HepG2 (cell line): ENCODE results near the gene KIF1C. TPM values are rescaled to one million over a fixed set of nuclear protein-coding genes. Genes with fewer than 3 reads are reported as not detected.

ENCODE experiments used
- CEBPB ChIP-seq: IDR thresholded peaks from 2 replicates; pipeline ENCODE4 v1.6.1; 2011; ENCODE audit warnings: low read depth, low read length, improper control_type of control experiment, borderline replicate concordance
- DNMT3B ChIP-seq: conservative IDR thresholded peaks from 2 replicates; pipeline ENCODE4 v1.6.1; 2016; ENCODE audit warnings: missing biosample characterization, control low read depth
- ETV5 ChIP-seq: IDR thresholded peaks from 2 replicates; pipeline ENCODE4 v1.6.1; 2018; ENCODE audit warnings: missing biosample characterization, missing genetic modification reagents, inconsistent platforms, borderline replicate concordance
- HES4 ChIP-seq: sonication (generic); formaldehyde crosslinking; IDR thresholded peaks from 2 replicates; pipeline ENCODE4 v1.9.0; 2021; ENCODE audit warnings: mild to moderate bottlenecking, missing genetic modification reagents, borderline replicate concordance
- HNRNPH1 ChIP-seq: fragments of 200-400 bp; formaldehyde crosslinking; optimal IDR thresholded peaks from 2 replicates; pipeline ENCODE3; 2017; ENCODE audit warnings: mild to moderate bottlenecking, low read depth, low read length
- HOXA5 ChIP-seq: sonication (generic); formaldehyde crosslinking; IDR thresholded peaks from 2 replicates; pipeline ENCODE4 v1.4.0; 2020; ENCODE audit warnings: missing genetic modification reagents
- ZIK1 ChIP-seq: sonication (generic); formaldehyde crosslinking; IDR thresholded peaks from 2 replicates; pipeline ENCODE4 v1.5.0; 2020; ENCODE audit warnings: mild to moderate bottlenecking, low read depth, missing genetic modification reagents, borderline replicate concordance
- ZNF180 ChIP-seq: sonication (generic); formaldehyde crosslinking; IDR thresholded peaks from 2 replicates; pipeline ENCODE4 v1.4.0; 2020; ENCODE audit warnings: low read depth, missing genetic modification reagents, borderline replicate concordance
- ZNF337 ChIP-seq: sonication (generic); formaldehyde crosslinking; IDR thresholded peaks from 2 replicates; pipeline ENCODE4 v1.5.1; 2020; ENCODE audit warnings: missing genetic modification reagents, low read depth, mild to moderate bottlenecking, borderline replicate concordance
- ZNF547 ChIP-seq: sonication (generic); formaldehyde crosslinking; IDR thresholded peaks from 2 replicates; pipeline ENCODE4 v1.5.1; 2020; ENCODE audit warnings: mild to moderate bottlenecking, missing genetic modification reagents
- ZNF652 ChIP-seq: IDR thresholded peaks from 2 replicates; pipeline ENCODE4 v1.6.1; 2016; ENCODE audit warnings: low read depth, borderline replicate concordance
- ZNF891 ChIP-seq: sonication (generic); formaldehyde crosslinking; IDR thresholded peaks from 2 replicates; pipeline ENCODE4 v1.5.0; 2020; ENCODE audit warnings: mild to moderate bottlenecking, missing genetic modification reagents
- ZSCAN12 ChIP-seq: sonication (generic); formaldehyde crosslinking; IDR thresholded peaks from 2 replicates; pipeline ENCODE4 v1.9.0; 2021; ENCODE audit warnings: mild to moderate bottlenecking, missing genetic modification reagents
- ZSCAN31 ChIP-seq: sonication (generic); formaldehyde crosslinking; IDR thresholded peaks from 2 replicates; pipeline ENCODE4 v1.5.0; 2020; ENCODE audit warnings: low read depth, mild to moderate bottlenecking, missing genetic modification reagents
- polyA plus RNA-seq, 8 experiments: library from polyadenylated mRNA; depleted of rRNA in 3 of 8; stranded (reverse) in 7 of 8; unstranded in 1 of 8; fragments of >200 nt; fragmentation: Illumina TruSeq in 4 of 8; extraction: Trizol in 4 of 8; gene quantifications; 2 replicates each; pipeline versions ENCODE4 v1.2.1 to v1.2.3, GENCODE V29; 2011 to 2016; ENCODE audit warnings: low read depth in 4 of 8, missing spikeins in 1 of 8, mixed read lengths in 1 of 8; ENCODE audit not compliant: insufficient read depth in 1 of 8
- total RNA-seq, 5 experiments: library from RNA; depleted of rRNA; stranded (reverse); fragments of >200 nt; fragmentation: Illumina TruSeq; extraction: Trizol; gene quantifications; 2 replicates each; pipeline ENCODE4 v1.2.3, GENCODE V29; 2016; ENCODE audit warnings: low read depth in 1 of 5
- TF ChIP-seq, protein P1 (sequence below): sonication (generic); formaldehyde crosslinking; IDR thresholded peaks from 2 replicates; pipeline ENCODE4 v1.4.0; 2020; ENCODE audit warnings: missing genetic modification reagents, borderline replicate concordance
- TF ChIP-seq, protein P2 (sequence below): sonication (generic); formaldehyde crosslinking; IDR thresholded peaks from 2 replicates; pipeline ENCODE4 v1.4.0; 2020; ENCODE audit warnings: mild to moderate bottlenecking, missing genetic modification reagents
- TF ChIP-seq, protein P3 (sequence below): sonication (generic); formaldehyde crosslinking; IDR thresholded peaks from 2 replicates; pipeline ENCODE4 v1.4.0; 2020; ENCODE audit warnings: missing genetic modification reagents
- TF ChIP-seq, protein P4 (sequence below): sonication (generic); formaldehyde crosslinking; IDR thresholded peaks from 2 replicates; pipeline ENCODE4 v1.4.0; 2020; ENCODE audit warnings: missing genetic modification reagents, borderline replicate concordance
- TF ChIP-seq, protein P5 (sequence below): sonication (generic); formaldehyde crosslinking; IDR thresholded peaks from 2 replicates; pipeline ENCODE4 v1.5.0; 2020; ENCODE audit warnings: missing genetic modification reagents, mild to moderate bottlenecking, borderline replicate concordance

The KIF1C gene
- total and polyA plus RNA-seq, 2 of the 13 experiments (the other 11 are each of a cell fraction or from before 2014, with no cell fraction given), result 70.0 to 104 TPM

DNA sequence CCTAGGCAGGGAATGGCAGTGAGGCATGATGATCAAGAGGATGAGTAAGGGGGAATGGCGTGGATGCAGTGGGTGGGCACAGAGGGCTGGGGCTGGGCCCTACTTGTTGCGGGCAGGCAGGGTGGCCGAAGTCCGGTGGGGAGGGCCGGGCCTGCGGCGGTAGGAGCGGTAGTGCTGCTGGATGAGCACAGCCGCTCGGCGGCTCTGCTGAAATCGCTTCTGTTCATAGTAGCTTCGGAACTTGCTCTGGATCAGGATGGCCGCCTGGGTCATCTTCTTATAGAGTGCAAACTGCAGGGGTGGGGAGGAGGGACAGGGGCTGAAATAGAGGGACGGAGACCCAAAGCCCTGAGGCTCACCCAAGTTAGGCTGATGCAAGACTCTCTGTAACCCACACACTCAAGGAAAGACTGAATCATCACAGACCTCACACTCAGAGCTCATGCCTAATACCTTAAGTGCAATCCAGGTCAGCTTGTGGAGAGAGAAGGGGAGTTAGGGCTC, 28.7 kb upstream of the KIF1C start (continued):
- TF ChIP-seq, protein P1, sequence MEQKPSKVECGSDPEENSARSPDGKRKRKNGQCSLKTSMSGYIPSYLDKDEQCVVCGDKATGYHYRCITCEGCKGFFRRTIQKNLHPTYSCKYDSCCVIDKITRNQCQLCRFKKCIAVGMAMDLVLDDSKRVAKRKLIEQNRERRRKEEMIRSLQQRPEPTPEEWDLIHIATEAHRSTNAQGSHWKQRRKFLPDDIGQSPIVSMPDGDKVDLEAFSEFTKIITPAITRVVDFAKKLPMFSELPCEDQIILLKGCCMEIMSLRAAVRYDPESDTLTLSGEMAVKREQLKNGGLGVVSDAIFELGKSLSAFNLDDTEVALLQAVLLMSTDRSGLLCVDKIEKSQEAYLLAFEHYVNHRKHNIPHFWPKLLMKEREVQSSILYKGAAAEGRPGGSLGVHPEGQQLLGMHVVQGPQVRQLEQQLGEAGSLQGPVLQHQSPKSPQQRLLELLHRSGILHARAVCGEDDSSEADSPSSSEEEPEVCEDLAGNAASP (CRISPR knock-in tag), result no peak
- TF ChIP-seq ZNF547 (CRISPR knock-in tag) (no peak), ZSCAN31 (peak; percentile 56; the same call in 1 of the 2 replicates), HES4 (no peak), HNRNPH1 (no peak), DNMT3B (CRISPR knock-in tag) (0 out of 2 replicates have a peak, but pooled peaks have one; percentile 45), CEBPB (peak; percentile 7; the same call in 1 of the 2 replicates), HOXA5 (CRISPR knock-in tag) (no peak), ZNF337 (CRISPR knock-in tag) (no peak), ZNF891 (CRISPR knock-in tag) (0 out of 2 replicates have a peak, but pooled peaks have one; percentile 9), ZIK1 (CRISPR knock-in tag) (peak; percentile 62; the same call in 1 of the 2 replicates), ETV5 (CRISPR knock-in tag) (no peak), ZNF652 (no peak), ZSCAN12 (CRISPR knock-in tag) (no peak), ZNF180 (CRISPR knock-in tag) (no peak)
- TF ChIP-seq, protein P2, sequence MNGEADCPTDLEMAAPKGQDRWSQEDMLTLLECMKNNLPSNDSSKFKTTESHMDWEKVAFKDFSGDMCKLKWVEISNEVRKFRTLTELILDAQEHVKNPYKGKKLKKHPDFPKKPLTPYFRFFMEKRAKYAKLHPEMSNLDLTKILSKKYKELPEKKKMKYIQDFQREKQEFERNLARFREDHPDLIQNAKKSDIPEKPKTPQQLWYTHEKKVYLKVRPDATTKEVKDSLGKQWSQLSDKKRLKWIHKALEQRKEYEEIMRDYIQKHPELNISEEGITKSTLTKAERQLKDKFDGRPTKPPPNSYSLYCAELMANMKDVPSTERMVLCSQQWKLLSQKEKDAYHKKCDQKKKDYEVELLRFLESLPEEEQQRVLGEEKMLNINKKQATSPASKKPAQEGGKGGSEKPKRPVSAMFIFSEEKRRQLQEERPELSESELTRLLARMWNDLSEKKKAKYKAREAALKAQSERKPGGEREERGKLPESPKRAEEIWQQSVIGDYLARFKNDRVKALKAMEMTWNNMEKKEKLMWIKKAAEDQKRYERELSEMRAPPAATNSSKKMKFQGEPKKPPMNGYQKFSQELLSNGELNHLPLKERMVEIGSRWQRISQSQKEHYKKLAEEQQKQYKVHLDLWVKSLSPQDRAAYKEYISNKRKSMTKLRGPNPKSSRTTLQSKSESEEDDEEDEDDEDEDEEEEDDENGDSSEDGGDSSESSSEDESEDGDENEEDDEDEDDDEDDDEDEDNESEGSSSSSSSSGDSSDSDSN (CRISPR knock-in tag), result peak; percentile 57; the same call in 1 of the 2 replicates
- TF ChIP-seq, protein P3, sequence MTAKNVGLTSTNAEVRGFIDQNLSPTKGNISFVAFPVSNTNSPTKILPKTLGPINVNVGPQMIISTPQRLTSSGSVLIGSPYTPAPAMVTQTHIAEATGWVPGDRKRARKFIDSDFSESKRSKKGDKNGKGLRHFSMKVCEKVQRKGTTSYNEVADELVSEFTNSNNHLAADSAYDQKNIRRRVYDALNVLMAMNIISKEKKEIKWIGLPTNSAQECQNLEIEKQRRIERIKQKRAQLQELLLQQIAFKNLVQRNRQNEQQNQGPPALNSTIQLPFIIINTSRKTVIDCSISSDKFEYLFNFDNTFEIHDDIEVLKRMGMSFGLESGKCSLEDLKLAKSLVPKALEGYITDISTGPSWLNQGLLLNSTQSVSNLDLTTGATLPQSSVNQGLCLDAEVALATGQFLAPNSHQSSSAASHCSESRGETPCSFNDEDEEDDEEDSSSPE, result 0 out of 2 replicates have a peak, but pooled peaks have one; percentile 9
- TF ChIP-seq, protein P4, sequence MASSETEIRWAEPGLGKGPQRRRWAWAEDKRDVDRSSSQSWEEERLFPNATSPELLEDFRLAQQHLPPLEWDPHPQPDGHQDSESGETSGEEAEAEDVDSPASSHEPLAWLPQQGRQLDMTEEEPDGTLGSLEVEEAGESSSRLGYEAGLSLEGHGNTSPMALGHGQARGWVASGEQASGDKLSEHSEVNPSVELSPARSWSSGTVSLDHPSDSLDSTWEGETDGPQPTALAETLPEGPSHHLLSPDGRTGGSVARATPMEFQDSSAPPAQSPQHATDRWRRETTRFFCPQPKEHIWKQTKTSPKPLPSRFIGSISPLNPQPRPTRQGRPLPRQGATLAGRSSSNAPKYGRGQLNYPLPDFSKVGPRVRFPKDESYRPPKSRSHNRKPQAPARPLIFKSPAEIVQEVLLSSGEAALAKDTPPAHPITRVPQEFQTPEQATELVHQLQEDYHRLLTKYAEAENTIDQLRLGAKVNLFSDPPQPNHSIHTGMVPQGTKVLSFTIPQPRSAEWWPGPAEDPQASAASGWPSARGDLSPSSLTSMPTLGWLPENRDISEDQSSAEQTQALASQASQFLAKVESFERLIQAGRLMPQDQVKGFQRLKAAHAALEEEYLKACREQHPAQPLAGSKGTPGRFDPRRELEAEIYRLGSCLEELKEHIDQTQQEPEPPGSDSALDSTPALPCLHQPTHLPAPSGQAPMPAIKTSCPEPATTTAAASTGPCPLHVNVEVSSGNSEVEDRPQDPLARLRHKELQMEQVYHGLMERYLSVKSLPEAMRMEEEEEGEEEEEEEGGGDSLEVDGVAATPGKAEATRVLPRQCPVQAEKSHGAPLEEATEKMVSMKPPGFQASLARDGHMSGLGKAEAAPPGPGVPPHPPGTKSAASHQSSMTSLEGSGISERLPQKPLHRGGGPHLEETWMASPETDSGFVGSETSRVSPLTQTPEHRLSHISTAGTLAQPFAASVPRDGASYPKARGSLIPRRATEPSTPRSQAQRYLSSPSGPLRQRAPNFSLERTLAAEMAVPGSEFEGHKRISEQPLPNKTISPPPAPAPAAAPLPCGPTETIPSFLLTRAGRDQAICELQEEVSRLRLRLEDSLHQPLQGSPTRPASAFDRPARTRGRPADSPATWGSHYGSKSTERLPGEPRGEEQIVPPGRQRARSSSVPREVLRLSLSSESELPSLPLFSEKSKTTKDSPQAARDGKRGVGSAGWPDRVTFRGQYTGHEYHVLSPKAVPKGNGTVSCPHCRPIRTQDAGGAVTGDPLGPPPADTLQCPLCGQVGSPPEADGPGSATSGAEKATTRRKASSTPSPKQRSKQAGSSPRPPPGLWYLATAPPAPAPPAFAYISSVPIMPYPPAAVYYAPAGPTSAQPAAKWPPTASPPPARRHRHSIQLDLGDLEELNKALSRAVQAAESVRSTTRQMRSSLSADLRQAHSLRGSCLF (CRISPR knock-in tag), result no peak
- TF ChIP-seq, protein P5, sequence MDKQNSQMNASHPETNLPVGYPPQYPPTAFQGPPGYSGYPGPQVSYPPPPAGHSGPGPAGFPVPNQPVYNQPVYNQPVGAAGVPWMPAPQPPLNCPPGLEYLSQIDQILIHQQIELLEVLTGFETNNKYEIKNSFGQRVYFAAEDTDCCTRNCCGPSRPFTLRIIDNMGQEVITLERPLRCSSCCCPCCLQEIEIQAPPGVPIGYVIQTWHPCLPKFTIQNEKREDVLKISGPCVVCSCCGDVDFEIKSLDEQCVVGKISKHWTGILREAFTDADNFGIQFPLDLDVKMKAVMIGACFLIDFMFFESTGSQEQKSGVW, result no peak
